HCT116 (cell line): Measurements from ENCODE around the gene HIBADH. TPM values are rescaled to one million over a fixed set of nuclear protein-coding genes. Genes with fewer than 3 reads are reported as not detected.

Source experiments
- ATAC-seq: fragments of 200-7000 bp; cut with Tn5 transposase; 2 replicates; pipeline ENCODE4 v1.9.1; 2020; ENCODE audit warnings: mild to moderate bottlenecking, moderate library complexity
- BruUV-seq: library from RNA; stranded (reverse); fragments of 400-500 nt; replicated peaks from 2 replicates; lab custom pipeline; 2021; lab: Mats Ljungman, UMichigan
- CTCF ChIA-PET: fragments of 300-600 bp; sonication (Branson Sonifier 250); formaldehyde crosslinking; loops from one replicate; lab custom pipeline; 2021; ENCODE audit warnings: antibody characterized with exemption; lab: Charles Lee
- POLR2A ChIA-PET: fragments of 300-600, 350-600 bp; sonication (Branson Sonifier 250); formaldehyde crosslinking; loops from one replicate; lab custom pipeline; 2021; ENCODE audit warnings: antibody characterized with exemption; lab: Charles Lee
- RAD21 ChIA-PET, 2 experiments: fragments of 300-600 bp; sonication (Branson Sonifier 250); formaldehyde crosslinking; loops; one replicate each; lab custom pipeline; 2023; ENCODE audit warnings: low total read pairs in 2 of 2; ENCODE audit not compliant: uncharacterized antibody in 2 of 2, unreplicated experiment in 2 of 2, low non-redundant PET in 1 of 2; lab: Charles Lee
- DNase-seq: peaks from one replicate; pipeline ENCODE4 v3.0.0-alpha.2; 2010; ENCODE audit warnings: low read depth, low spot score
- H2AFZ ChIP-seq: fragments of 200-600 bp; shearing (Covaris generic), sonication (generic); 2 replicates; pipeline ENCODE4 v1.6.1; 2017; ENCODE audit warnings: low read depth, mixed run types, mixed read lengths, antibody characterized with exemption, low read length; ENCODE audit not compliant: poor library complexity, severe bottlenecking
- H3K27ac ChIP-seq: 2 replicates; pipeline ENCODE4 v1.5.1; 2012; ENCODE audit warnings: low read depth, low read length
- H3K27me3 ChIP-seq: fragments of 200-600 bp; sonication (generic); 2 replicates; pipeline ENCODE4 v1.6.1; 2016; ENCODE audit warnings: mixed run types, low read length, mixed read lengths; ENCODE audit not compliant: insufficient read depth
- H3K36me3 ChIP-seq, 2 experiments: fragments of 200-500 bp in 1 of 2; fragments of 200-600 bp in 1 of 2; sonication (Bioruptor generic) in 1 of 2; sonication (generic) in 1 of 2; 2 replicates each; pipeline versions ENCODE4 v1.5.1 to v1.6.1; 2014 to 2016; ENCODE audit warnings: low read length in 2 of 2, inconsistent platforms in 1 of 2, mixed read lengths in 1 of 2, mixed run types in 1 of 2; ENCODE audit not compliant: insufficient read depth in 2 of 2, control insufficient read depth in 1 of 2
- H3K4me1 ChIP-seq, 2 experiments: fragments of 200-600 bp in 1 of 2; sonication (generic) in 1 of 2; 2 replicates each; pipeline versions ENCODE4 v1.5.1 to v1.6.1; 2012 to 2017; ENCODE audit warnings: low read length in 2 of 2, inconsistent platforms in 1 of 2, mild to moderate bottlenecking in 1 of 2, mixed read lengths in 1 of 2, mixed run types in 1 of 2, moderate library complexity in 1 of 2; ENCODE audit not compliant: insufficient read depth in 2 of 2, control insufficient read depth in 1 of 2
- H3K4me2 ChIP-seq: fragments of 200-600 bp; sonication (generic); 2 replicates; pipeline ENCODE4 v1.6.1; 2017; ENCODE audit warnings: mixed run types, low read length, mixed read lengths
- H3K4me3 ChIP-seq, 2 experiments: fragments of 200-600 bp in 1 of 2; sonication (generic) in 1 of 2; replicated peaks in 1 of 2; 2 replicates each; pipeline ENCODE4 v1.5.1; 2011 to 2016; ENCODE audit warnings: low read length in 2 of 2, control low read depth in 1 of 2, low read depth in 1 of 2, mild to moderate bottlenecking in 1 of 2, mixed read lengths in 1 of 2, mixed run types in 1 of 2
- H3K79me2 ChIP-seq: fragments of 200-600 bp; sonication (generic); 2 replicates; pipeline ENCODE4 v1.6.1; 2017; ENCODE audit warnings: mild to moderate bottlenecking, mixed run types, low read length, moderate library complexity, mixed read lengths; ENCODE audit not compliant: insufficient read depth
- H3K9ac ChIP-seq: fragments of 200-600 bp; sonication (generic); 2 replicates; pipeline ENCODE4 v1.6.1; 2016; ENCODE audit warnings: low read length, mixed read lengths
- H3K9me2 ChIP-seq: fragments of 200-600 bp; sonication (generic), shearing (Covaris generic); 2 replicates; pipeline ENCODE4 v1.6.1; 2017; ENCODE audit warnings: mixed run types, mild to moderate bottlenecking, moderate library complexity; ENCODE audit not compliant: insufficient read depth
- H3K9me3 ChIP-seq, 2 experiments: fragments of 200-500 bp in 1 of 2; fragments of 200-600 bp in 1 of 2; sonication (Bioruptor generic) in 1 of 2; sonication (generic) in 1 of 2; 2 replicates each; pipeline ENCODE4 v1.6.1; 2014 to 2017; ENCODE audit warnings: low read length in 2 of 2, mixed read lengths in 2 of 2, inconsistent platforms in 1 of 2, low read depth in 1 of 2, mild to moderate bottlenecking in 1 of 2, mixed run types in 1 of 2, moderate library complexity in 1 of 2; ENCODE audit not compliant: control insufficient read depth in 1 of 2, insufficient read depth in 1 of 2
- H4K20me1 ChIP-seq: fragments of 200-600 bp; sonication (generic), shearing (Covaris generic); 2 replicates; pipeline ENCODE4 v1.6.1; 2017; ENCODE audit warnings: mixed run types, mild to moderate bottlenecking, moderate library complexity; ENCODE audit not compliant: insufficient read depth
- CBX3 ChIP-seq: IDR thresholded peaks from 2 replicates; pipeline ENCODE4 v1.6.1; 2012; ENCODE audit warnings: low read depth
- EGR1 ChIP-seq: IDR thresholded peaks from 2 replicates; pipeline ENCODE4 v1.6.1; 2012; ENCODE audit warnings: low read depth
- ELF1 ChIP-seq: IDR thresholded peaks from 2 replicates; pipeline ENCODE4 v1.6.1; 2012; ENCODE audit warnings: low read depth, borderline replicate concordance
- EZH2 ChIP-seq: fragments of 200-600 bp; sonication (generic); IDR thresholded peaks from 2 replicates; pipeline ENCODE4 v1.6.1; 2017; ENCODE audit warnings: antibody characterized with exemption, mixed run types
- FOSL1 ChIP-seq: IDR thresholded peaks from 2 replicates; pipeline ENCODE4 v1.6.1; 2012; ENCODE audit warnings: low read depth
- JUND ChIP-seq: IDR thresholded peaks from 2 replicates; pipeline ENCODE4 v1.6.1; 2012
- POLR2A ChIP-seq: IDR thresholded peaks from 2 replicates; pipeline ENCODE4 v1.7.0; 2011; ENCODE audit warnings: borderline replicate concordance; ENCODE audit not compliant: insufficient read depth, insufficient read length; ENCODE audit errors: extremely low read depth
- POLR2AphosphoS5 ChIP-seq: IDR thresholded peaks from 2 replicates; pipeline ENCODE4 v1.6.1; 2011; ENCODE audit warnings: mild to moderate bottlenecking, low read depth, low read length, moderate library complexity
- RAD21 ChIP-seq: IDR thresholded peaks from 2 replicates; pipeline ENCODE4 v1.6.1; 2012; ENCODE audit warnings: low read depth, mild to moderate bottlenecking
- SIN3A ChIP-seq: IDR thresholded peaks from 2 replicates; pipeline ENCODE4 v1.6.1; 2012; ENCODE audit warnings: low read depth
- SP1 ChIP-seq: IDR thresholded peaks from 2 replicates; pipeline ENCODE4 v1.6.1; 2012; ENCODE audit warnings: low read depth
- SRF ChIP-seq: IDR thresholded peaks from 2 replicates; pipeline ENCODE4 v1.6.1; 2012; ENCODE audit warnings: low read depth
- TCF7L2 ChIP-seq: IDR thresholded peaks from 2 replicates; pipeline ENCODE4 v1.7.0; 2011; ENCODE audit warnings: borderline replicate concordance, inconsistent platforms; ENCODE audit not compliant: insufficient read depth, insufficient read length; ENCODE audit errors: extremely low read depth
- YY1 ChIP-seq: IDR thresholded peaks from 2 replicates; pipeline ENCODE4 v1.6.1; 2011; ENCODE audit warnings: low read length, low read depth, moderate library complexity, mild to moderate bottlenecking; ENCODE audit not compliant: insufficient replicate concordance; ENCODE audit errors: extremely low read depth
- ZFX ChIP-seq: fragments of 450-650 bp; IDR thresholded peaks from 2 replicates; pipeline ENCODE4 v1.6.1; 2017
- ZNF274 ChIP-seq: fragments of 200-500 bp; sonication (Bioruptor generic); IDR thresholded peaks from 2 replicates; pipeline ENCODE4 v1.6.1; 2014; ENCODE audit warnings: mild to moderate bottlenecking, low read depth, low read length, inconsistent platforms
- intact Hi-C: fragments of 100-400 bp; cut with micrococcal nuclease; formaldehyde crosslinking; loops from 2 replicates; pipeline ENCODE4 v1.10.0; 2022
- total RNA-seq: library from RNA; stranded (reverse); gene quantifications from one replicate; pipeline ENCODE4 v1.2.1, GENCODE V29; 2021; ENCODE audit not compliant: unreplicated experiment
- TF ChIP-seq, protein P1 (sequence below): IDR thresholded peaks from 2 replicates; pipeline ENCODE4 v1.6.1; 2012
- TF ChIP-seq, protein P2 (sequence below): IDR thresholded peaks from 2 replicates; pipeline ENCODE4 v1.6.1; 2011; ENCODE audit warnings: mild to moderate bottlenecking, low read length, moderate library complexity; ENCODE audit not compliant: insufficient replicate concordance; ENCODE audit errors: extremely low read depth
- TF ChIP-seq, protein P3 (sequence below), 3 experiments: fragments of 200-600 bp in 1 of 3; sonication (generic) in 1 of 3; IDR thresholded peaks in 2 of 3; conservative IDR thresholded peaks in 1 of 3; 2 replicates each; pipeline ENCODE4 v1.5.1; 2012 to 2017; ENCODE audit warnings: low read depth in 2 of 3, low read length in 2 of 3, antibody characterized with exemption in 1 of 3, borderline replicate concordance in 1 of 3, control low read depth in 1 of 3, mild to moderate bottlenecking in 1 of 3, mixed read lengths in 1 of 3, mixed run types in 1 of 3, moderate library complexity in 1 of 3; ENCODE audit not compliant: insufficient read depth in 1 of 3
- TF ChIP-seq, protein P4 (sequence below): IDR thresholded peaks from 2 replicates; pipeline ENCODE4 v1.6.1; 2012

HIBADH gene
- total RNA-seq, 1 experiment from 2014 or later = 32.4 TPM

DNA sequence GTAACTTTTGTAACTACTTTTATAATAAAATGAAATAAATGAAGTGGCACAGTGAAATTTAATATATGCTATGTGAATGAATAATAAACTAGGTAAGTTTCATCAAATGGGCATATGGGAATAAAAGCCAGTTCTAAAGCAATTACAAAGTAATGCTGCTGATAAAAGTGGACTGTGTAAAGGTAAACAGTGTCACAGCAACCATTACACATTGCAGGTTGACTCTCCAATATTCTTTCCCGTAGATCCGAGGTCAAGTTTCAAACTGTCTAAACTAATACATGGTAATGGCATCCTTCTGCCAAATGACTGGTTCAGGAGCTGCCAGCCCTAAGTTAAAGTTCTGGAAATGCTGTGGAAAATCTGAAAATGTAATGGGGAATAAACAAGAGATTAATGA is 6.0 kb downstream of the HIBADH start (continued):
- TF ChIP-seq, protein P1, sequence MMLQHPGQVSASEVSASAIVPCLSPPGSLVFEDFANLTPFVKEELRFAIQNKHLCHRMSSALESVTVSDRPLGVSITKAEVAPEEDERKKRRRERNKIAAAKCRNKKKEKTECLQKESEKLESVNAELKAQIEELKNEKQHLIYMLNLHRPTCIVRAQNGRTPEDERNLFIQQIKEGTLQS = no peak
- TF ChIP-seq SIN3A = no peak
- TF ChIP-seq, all 23 proteins: peak for 0

DNA sequence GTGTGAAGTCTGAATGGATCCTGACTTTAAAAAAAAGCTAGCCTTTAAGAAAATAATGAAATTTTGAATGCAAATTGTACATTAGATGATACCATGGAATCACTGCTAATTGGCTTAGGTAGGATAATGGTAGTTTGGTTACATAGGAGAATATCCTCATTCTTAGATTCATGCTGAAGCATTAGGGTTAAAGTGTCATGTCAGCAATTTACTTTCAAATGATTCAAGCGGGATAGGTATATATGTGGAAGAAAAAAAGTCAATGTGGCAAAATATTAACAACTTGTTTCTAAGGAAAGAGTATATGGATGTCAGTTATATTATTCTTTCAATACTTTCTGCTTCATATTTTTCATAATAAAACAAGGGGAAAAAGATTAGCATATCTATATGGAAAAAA is 7.5 kb downstream of the HIBADH start:
- no peak for DNase-seq
- H3K79me2 ChIP-seq = no peaks in the 10 kb centered on the region; the same call in 1 of the 2 replicates
- H3K27me3 ChIP-seq = no peaks in the 10 kb centered on the region
- ChIA-PET RAD21 (no interaction called here), CTCF (interaction anchor here (2.1 kb wide), 1 partner anchor 49 kb away, joined by 4 read pairs; no protein-coding TSS in a partner anchor), POLR2A (no interaction called here)
- no peaks in the 10 kb centered on the region for H3K9me3 ChIP-seq
- intact Hi-C loops = no loop called here
- no peaks in the 10 kb centered on the region for H3K36me3 ChIP-seq
- no peak overlapping the region for H3K4me2 ChIP-seq
- no peaks in the 10 kb centered on the region for H4K20me1 ChIP-seq
- no peak for TF ChIP-seq FOSL1
- no peak for TF ChIP-seq ELF1
- TF ChIP-seq EGR1 = no peak
- TF ChIP-seq JUND = no peak
- TF ChIP-seq CBX3 = no peak
- TF ChIP-seq, protein P1 = no peak
- no peak for TF ChIP-seq TCF7L2
- no peak for TF ChIP-seq RAD21
- no peak for TF ChIP-seq ZNF274
- no peak for TF ChIP-seq YY1
- TF ChIP-seq, protein P2, sequence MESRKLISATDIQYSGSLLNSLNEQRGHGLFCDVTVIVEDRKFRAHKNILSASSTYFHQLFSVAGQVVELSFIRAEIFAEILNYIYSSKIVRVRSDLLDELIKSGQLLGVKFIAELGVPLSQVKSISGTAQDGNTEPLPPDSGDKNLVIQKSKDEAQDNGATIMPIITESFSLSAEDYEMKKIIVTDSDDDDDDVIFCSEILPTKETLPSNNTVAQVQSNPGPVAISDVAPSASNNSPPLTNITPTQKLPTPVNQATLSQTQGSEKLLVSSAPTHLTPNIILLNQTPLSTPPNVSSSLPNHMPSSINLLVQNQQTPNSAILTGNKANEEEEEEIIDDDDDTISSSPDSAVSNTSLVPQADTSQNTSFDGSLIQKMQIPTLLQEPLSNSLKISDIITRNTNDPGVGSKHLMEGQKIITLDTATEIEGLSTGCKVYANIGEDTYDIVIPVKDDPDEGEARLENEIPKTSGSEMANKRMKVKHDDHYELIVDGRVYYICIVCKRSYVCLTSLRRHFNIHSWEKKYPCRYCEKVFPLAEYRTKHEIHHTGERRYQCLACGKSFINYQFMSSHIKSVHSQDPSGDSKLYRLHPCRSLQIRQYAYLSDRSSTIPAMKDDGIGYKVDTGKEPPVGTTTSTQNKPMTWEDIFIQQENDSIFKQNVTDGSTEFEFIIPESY = no peak
- TF ChIP-seq POLR2AphosphoS5 = no peak
- TF ChIP-seq, protein P3, sequence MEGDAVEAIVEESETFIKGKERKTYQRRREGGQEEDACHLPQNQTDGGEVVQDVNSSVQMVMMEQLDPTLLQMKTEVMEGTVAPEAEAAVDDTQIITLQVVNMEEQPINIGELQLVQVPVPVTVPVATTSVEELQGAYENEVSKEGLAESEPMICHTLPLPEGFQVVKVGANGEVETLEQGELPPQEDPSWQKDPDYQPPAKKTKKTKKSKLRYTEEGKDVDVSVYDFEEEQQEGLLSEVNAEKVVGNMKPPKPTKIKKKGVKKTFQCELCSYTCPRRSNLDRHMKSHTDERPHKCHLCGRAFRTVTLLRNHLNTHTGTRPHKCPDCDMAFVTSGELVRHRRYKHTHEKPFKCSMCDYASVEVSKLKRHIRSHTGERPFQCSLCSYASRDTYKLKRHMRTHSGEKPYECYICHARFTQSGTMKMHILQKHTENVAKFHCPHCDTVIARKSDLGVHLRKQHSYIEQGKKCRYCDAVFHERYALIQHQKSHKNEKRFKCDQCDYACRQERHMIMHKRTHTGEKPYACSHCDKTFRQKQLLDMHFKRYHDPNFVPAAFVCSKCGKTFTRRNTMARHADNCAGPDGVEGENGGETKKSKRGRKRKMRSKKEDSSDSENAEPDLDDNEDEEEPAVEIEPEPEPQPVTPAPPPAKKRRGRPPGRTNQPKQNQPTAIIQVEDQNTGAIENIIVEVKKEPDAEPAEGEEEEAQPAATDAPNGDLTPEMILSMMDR (IDR thresholded peaks at IDR 0.05 in 2 of 3, conservative IDR thresholded peaks at IDR 0.05 in 1 of 3; ENCODE audit: borderline replicate concordance in 1 of 3, insufficient read depth in 1 of 3, low read depth in 2 of 3, low read length in 2 of 3) = no peak
- no peak for TF ChIP-seq POLR2A
- TF ChIP-seq EZH2 = no peak
- no peak for TF ChIP-seq ZFX
- no peak for TF ChIP-seq SIN3A
- TF ChIP-seq SP1 = no peak
- no peak for TF ChIP-seq SRF
- TF ChIP-seq, protein P4, sequence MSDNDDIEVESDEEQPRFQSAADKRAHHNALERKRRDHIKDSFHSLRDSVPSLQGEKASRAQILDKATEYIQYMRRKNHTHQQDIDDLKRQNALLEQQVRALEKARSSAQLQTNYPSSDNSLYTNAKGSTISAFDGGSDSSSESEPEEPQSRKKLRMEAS = no peak
- no peaks in the 10 kb centered on the region for H3K4me1 ChIP-seq
- H3K9ac ChIP-seq = no peak overlapping the region
- BruUV-seq = no TSS peak
- H3K27ac ChIP-seq = no peak overlapping the region
- H3K9me2 ChIP-seq = no peaks in the 10 kb centered on the region
- no peak overlapping the region for H2AFZ ChIP-seq
- ATAC-seq = no peak
- H3K4me3 ChIP-seq = no peak overlapping the region
